ENCODE data around the gene DNM1L. TPM values are rescaled to one million over a fixed set of nuclear protein-coding genes. Genes with fewer than 3 reads are reported as not detected.

DNM1L gene
- total RNA-seq, 1 experiment from 2014 or later: 79.8 TPM

DNA sequence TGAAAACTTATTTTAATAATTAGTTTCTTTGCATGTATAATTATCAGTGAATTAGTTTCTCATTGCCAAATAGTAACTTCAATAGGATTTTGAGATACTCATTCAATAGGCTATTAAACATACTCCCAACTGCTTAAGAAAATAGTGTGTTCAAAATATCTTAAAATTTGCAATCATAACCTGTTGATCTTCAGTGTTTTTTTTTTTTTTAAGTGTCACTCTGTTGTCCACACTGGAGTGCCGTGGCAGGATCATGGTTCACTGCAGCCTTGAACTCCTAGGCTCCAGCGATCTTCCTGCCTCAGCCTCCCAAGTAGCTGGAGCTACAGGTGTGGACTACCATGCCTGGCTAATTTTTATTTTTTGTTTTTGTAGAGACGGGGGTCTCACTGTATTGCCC, 78.1 kb downstream of the DNM1L start:
- TF ChIP-seq, protein P1, sequence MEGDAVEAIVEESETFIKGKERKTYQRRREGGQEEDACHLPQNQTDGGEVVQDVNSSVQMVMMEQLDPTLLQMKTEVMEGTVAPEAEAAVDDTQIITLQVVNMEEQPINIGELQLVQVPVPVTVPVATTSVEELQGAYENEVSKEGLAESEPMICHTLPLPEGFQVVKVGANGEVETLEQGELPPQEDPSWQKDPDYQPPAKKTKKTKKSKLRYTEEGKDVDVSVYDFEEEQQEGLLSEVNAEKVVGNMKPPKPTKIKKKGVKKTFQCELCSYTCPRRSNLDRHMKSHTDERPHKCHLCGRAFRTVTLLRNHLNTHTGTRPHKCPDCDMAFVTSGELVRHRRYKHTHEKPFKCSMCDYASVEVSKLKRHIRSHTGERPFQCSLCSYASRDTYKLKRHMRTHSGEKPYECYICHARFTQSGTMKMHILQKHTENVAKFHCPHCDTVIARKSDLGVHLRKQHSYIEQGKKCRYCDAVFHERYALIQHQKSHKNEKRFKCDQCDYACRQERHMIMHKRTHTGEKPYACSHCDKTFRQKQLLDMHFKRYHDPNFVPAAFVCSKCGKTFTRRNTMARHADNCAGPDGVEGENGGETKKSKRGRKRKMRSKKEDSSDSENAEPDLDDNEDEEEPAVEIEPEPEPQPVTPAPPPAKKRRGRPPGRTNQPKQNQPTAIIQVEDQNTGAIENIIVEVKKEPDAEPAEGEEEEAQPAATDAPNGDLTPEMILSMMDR (conservative IDR thresholded peaks at IDR 0.05): no peak
- Histone ChIP-seq H4K8ac (replicated peaks; ENCODE audit: insufficient read length, low read depth, low read length) (no peak overlapping the region), H2AFZ (ENCODE audit: low read length) (no peak overlapping the region), H2BK12ac (ENCODE audit: insufficient read length, low read depth, low read length) (no peak overlapping the region), H4K91ac (ENCODE audit: insufficient read length, low read depth, low read length) (no peak overlapping the region), H2BK20ac (ENCODE audit: low read depth, low read length, poor library complexity, severe bottlenecking) (no peak overlapping the region), H4K20me1 (ENCODE audit: control insufficient read depth, insufficient read depth, insufficient read length) (no peaks in the 10 kb centered on the region), H3K79me1 (ENCODE audit: insufficient read depth, low read depth, low read length, poor library complexity, severe bottlenecking) (no peaks in the 10 kb centered on the region), H3K79me2 (ENCODE audit: insufficient read depth, low read length) (no peaks in the 10 kb centered on the region), H3K27ac (ENCODE audit: insufficient read length, low read depth, low read length) (no peak overlapping the region), H3K23me2 (ENCODE audit: insufficient read length, low read depth, low read length, poor library complexity, severe bottlenecking) (peaks cover 9% of the 10 kb centered on the region), H2BK15ac (ENCODE audit: low read depth, low read length) (no peak overlapping the region), H3K23ac (ENCODE audit: insufficient read length, low read depth, low read length) (no peak overlapping the region), H3K18ac (ENCODE audit: insufficient read length, low read depth, low read length) (no peak overlapping the region), H3K56ac (ENCODE audit: insufficient read length, low read depth, low read length) (no peak overlapping the region), H3K9me3 (ENCODE audit: control insufficient read depth, low read depth, low read length) (no peaks in the 10 kb centered on the region), H4K5ac (ENCODE audit: insufficient read length, low read depth, low read length) (no peak overlapping the region), H3K4me2 (ENCODE audit: insufficient read depth, insufficient read length, low read length) (no peak overlapping the region), H3T11ph (ENCODE audit: low read length) (no peak overlapping the region), H3K14ac (ENCODE audit: insufficient read depth, low read length) (no peak overlapping the region), H3K4ac (ENCODE audit: low read depth, low read length) (no peak overlapping the region), H3K9ac (ENCODE audit: extremely low read depth, insufficient read length, low read length) (no peak overlapping the region), H2BK5ac (ENCODE audit: insufficient read length, low read length) (no peak overlapping the region), H3K4me1 (ENCODE audit: insufficient read depth, low read length) (peaks cover 2% of the 10 kb centered on the region; the same call in 1 of the 2 replicates), H2AK5ac (ENCODE audit: insufficient read length, low read length) (no peak overlapping the region), H3K27me3 (ENCODE audit: insufficient read depth, low read length) (no peaks in the 10 kb centered on the region), H2BK120ac (ENCODE audit: low read depth, low read length, poor library complexity, severe bottlenecking) (no peak overlapping the region)
- Mint-ChIP-seq H3K9me3 (no peaks in the 10 kb centered on the region), H3K27me3 (ENCODE audit: low read depth) (peaks cover 2% of the 10 kb centered on the region; the same call in 1 of the 2 replicates), H3K4me1 (peaks cover 16% of the 10 kb centered on the region in 2 experiments), H3K36me3 (ENCODE audit: insufficient read depth in 1 of 3, low read depth in 3 of 3) (peaks cover 13 to 20% (median 17%) of the 10 kb centered on the region in 3 experiments; a peak in 6 of 7 replicates), H3K4me3 (no peak overlapping the region), H3K27ac (no peak overlapping the region; a peak in 1 of 7 replicates)
- no peak for DNase-seq
- no CpG with 5 or more reads among the region's 3 CpGs for WGBS (ENCODE audit: extremely low coverage, insufficient read length, low lambda C conversion rate)

Measured in H9 (cell line).